ENCODE measurements around the gene PLXNB3.
"Not testable (repeated sequence)": the region's sequence is repeated elsewhere in the genome, so short reads cannot be mapped to it uniquely, and the experiment has no call there.

The PLXNB3 gene

DNA sequence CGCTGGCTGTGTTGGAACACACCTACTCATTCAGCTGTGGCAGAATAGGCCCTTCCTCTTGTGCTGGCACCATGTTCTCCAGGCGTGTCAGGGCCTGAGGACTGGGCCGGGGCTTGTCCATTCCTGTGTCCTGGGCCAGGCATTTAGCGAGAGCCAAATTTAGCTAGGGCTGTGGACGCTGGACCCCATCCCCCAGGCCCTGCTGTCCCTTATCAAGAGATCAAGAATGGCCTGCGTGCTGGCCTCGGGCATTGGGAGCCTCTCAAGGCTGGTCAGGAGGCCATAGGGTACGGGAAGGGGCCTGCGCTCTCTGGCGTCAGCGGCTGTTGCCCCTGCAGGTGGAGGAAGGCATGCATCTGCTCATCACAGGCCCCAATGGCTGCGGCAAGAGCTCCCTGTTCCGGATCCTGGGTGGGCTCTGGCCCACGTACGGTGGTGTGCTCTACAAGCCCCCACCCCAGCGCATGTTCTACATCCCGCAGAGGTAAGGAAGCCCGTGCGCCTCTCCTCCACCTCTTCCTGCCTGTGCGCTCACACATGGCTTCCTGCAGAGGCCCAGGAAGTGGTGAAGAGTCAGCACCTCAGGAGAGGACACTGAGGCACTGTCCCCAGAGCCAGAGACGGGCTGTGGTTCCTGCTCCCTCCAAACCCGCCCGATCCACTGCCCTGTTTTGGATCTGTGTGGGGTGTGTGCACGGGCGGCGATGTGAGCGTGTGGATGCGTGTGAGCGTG is 24.1 kb upstream of the PLXNB3 start:
- DNase-seq (ENCODE audit: extremely low read depth, low read depth) = no peak
- TF ChIP-seq, protein P1, sequence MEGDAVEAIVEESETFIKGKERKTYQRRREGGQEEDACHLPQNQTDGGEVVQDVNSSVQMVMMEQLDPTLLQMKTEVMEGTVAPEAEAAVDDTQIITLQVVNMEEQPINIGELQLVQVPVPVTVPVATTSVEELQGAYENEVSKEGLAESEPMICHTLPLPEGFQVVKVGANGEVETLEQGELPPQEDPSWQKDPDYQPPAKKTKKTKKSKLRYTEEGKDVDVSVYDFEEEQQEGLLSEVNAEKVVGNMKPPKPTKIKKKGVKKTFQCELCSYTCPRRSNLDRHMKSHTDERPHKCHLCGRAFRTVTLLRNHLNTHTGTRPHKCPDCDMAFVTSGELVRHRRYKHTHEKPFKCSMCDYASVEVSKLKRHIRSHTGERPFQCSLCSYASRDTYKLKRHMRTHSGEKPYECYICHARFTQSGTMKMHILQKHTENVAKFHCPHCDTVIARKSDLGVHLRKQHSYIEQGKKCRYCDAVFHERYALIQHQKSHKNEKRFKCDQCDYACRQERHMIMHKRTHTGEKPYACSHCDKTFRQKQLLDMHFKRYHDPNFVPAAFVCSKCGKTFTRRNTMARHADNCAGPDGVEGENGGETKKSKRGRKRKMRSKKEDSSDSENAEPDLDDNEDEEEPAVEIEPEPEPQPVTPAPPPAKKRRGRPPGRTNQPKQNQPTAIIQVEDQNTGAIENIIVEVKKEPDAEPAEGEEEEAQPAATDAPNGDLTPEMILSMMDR (IDR thresholded peaks at IDR 0.05; ENCODE audit: low read depth, low read length, missing control alignments) = no peak
- no peak overlapping the region for H3K4me3 ChIP-seq (replicated peaks; ENCODE audit: low read depth, low read length)

DNA sequence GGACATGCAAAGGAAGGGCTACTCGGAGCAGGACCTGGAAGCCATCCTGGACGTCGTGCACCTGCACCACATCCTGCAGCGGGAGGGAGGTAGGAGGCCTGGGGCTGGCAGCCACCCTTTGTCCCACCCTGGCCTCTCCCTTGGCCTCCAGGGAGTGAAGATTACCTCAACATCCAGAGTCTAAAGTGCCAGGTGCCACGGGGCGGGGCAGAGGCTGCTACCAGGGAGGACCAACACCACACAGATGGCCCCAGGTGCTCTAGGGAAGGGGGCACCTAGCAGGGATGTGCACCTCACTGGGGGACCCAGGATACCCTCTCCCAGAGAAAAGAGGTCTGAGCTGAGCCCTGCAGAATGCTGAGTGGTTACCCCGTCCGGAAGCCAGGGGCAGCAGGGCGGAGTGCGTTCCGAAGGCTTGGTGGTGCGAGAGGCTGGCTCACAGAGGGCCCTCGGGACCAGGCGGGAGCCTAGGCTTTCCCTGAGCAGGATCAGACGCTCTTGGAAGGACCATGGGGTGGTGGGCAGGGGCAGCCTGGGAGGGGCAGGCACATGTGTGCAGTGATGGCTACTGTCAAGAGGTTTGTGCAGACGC is 23.3 kb upstream of the PLXNB3 start:
- TF ChIP-seq, protein P1 (IDR thresholded peaks at IDR 0.05; ENCODE audit: low read depth, low read length, missing control alignments) = no peak
- H3K4me3 ChIP-seq (replicated peaks; ENCODE audit: low read depth, low read length) = no peak overlapping the region
- DNase-seq (ENCODE audit: extremely low read depth, low read depth) = no peak

DNA sequence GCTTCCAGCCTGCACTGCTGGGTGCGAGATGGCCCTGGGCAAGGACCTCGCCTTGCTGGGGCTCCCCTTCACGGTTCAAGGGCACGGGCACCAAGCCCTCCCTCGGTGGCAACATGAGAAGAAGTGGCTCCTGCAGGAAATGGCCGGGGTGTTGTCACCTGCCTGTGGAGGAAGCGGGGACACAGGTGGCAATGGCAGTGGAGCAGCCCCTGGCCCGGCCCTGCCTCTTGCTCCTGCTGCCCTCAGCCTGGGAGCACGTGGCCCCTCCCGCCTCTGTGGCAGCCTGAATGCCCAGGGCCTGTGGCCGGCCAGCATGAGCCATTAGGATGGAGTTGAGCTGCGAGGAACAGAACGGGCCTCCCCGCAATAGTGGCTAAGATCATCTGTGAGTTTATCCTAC is 22.6 kb upstream of the PLXNB3 start:
- DNase-seq (ENCODE audit: extremely low read depth, low read depth) = no peak
- TF ChIP-seq, protein P1 (IDR thresholded peaks at IDR 0.05; ENCODE audit: low read depth, low read length, missing control alignments) = no peak
- H3K4me3 ChIP-seq (replicated peaks; ENCODE audit: low read depth, low read length) = no peak overlapping the region

DNA sequence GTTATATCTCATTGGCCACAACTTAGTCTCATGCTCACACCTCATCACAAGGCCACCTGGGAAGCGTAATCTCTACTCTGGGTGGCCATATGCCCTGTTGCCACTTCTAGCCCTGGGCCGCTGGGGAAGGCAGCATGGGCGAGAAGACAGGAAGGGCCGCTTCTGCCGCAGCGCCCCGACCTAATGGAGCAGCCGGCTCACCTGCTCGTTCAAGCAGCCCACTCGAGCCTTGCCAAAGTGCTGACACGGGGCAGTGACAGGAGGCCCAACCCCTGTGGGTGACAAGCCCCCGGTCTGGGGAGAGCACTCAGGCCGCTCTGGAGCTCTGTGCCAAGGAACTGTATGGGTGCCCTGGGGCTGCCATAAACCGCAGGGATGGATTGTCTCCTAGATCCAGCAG is 21.9 kb upstream of the PLXNB3 start:
- DNase-seq (ENCODE audit: extremely low read depth, low read depth); H3K4me3 ChIP-seq (replicated peaks; ENCODE audit: low read depth, low read length): not testable (repeated sequence)

DNA sequence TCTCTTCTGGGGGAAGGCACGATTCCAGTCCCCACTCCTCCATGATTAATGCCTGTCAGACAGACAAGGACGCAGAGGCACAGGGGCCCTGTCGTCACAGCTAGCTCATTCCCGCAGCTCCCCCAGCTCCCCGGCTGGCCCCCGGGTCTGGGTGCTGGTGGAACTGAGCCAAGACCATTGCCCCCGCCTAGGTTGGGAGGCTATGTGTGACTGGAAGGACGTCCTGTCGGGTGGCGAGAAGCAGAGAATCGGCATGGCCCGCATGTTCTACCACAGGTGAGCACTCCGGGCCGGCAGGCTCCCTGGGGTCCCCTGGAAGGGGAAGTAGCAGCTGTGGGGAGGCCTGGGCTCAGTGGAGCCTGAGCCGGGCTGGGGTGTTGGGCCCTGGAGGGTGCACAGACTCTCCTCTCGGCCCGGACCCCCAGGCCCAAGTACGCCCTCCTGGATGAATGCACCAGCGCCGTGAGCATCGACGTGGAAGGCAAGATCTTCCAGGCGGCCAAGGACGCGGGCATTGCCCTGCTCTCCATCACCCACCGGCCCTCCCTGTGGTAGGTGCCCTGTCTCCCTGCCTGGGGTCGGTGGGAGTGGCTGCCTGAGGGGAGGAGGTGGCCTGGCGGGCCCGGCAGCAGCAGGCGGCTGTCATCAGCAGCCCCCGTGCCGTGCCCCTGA is 21.1 kb upstream of the PLXNB3 start:
- H3K4me3 ChIP-seq (replicated peaks; ENCODE audit: low read depth, low read length) = not testable (repeated sequence)

DNA sequence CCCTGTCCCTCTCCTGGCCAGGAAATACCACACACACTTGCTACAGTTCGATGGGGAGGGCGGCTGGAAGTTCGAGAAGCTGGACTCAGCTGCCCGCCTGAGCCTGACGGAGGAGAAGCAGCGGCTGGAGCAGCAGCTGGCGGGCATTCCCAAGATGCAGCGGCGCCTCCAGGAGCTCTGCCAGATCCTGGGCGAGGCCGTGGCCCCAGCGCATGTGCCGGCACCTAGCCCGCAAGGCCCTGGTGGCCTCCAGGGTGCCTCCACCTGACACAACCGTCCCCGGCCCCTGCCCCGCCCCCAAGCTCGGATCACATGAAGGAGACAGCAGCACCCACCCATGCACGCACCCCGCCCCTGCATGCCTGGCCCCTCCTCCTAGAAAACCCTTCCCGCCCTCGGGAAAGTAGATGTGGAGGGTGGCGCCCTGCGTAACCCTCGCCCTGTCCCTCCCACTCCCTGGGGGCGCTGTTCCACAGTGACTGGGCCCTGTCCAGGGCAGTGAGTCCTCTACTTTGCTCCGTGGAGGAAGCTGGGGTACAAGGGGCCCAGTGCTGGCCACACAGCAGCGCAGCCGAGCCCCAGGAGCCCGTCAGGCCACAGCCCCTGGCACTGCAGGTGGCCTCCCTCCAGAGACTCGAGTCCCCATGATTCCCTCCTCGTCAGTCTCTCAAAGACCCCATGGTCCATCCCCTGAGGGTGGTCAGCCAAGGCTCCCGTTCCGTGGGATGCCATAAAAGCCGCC is 20.4 kb upstream of the PLXNB3 start:
- not testable (repeated sequence) for H3K4me3 ChIP-seq (replicated peaks; ENCODE audit: low read depth, low read length); DNase-seq (ENCODE audit: extremely low read depth, low read depth)

More for the DNA sequence above, 21.1 kb upstream of the PLXNB3 start:
- DNase-seq (ENCODE audit: extremely low read depth, low read depth) = not testable (repeated sequence)

DNA sequence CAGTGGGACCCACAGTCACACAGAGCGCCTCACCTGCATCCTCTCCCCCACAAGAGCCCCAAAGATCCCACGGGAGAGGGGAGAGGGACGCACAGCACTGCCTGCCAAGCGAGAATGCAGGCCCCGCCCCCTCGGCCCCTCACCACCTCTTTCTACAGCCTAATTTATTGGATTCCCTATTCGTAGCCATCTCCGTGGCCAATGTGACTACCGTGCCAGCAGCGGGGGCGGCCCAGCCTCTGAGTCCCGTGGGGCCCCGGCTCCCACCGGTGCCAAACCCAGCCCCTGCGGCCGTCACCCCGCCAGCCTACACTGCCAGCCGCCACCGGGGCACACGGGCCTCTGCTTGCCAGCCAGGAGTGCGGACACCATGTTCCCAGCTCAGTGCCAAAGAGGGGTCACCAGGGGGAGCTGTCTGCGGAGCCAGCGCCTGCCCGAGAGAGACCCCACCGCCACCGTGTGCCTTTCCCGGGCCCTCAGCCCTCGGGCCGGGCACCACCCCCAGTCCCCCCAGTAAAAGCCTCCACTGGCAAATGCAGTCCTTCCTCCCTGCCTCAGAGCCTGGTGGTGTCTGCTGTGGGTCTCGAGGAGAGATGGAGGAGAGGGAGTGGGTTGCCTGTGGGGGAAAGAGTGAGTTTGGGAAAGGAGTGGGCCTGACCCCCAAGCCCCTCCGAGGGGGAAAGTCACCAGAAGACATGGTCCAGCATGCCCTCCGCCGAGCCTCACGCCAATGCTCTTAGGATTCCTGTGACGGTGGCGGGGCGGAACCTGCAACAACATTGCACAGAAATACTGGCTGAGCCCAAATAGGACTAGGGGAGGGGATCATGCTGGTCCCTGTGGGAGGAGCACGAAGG is 19.6 kb upstream of the PLXNB3 start:
- TF ChIP-seq, protein P1 (IDR thresholded peaks at IDR 0.05; ENCODE audit: low read depth, low read length, missing control alignments) = peak; percentile 24
- no peak for DNase-seq (ENCODE audit: extremely low read depth, low read depth)
- no peak overlapping the region for H3K4me3 ChIP-seq (replicated peaks; ENCODE audit: low read depth, low read length)

DNA sequence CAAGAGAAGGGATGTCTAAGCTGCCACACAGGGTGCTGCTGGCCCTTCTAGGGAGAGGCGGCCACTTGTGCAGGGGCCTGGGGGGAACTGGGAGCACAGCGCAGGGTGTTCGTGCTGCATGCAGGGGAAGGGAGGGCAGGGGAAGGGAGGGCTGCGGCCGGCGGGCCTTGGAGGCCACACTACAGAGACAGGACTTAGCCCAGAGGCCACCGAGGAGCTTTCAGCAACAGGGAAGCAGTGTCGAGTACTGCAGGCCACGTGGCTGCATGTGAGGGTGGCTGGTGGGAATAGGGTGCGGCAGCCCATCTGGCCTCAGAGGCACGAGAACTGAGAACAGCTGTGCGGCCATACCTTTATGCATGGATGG is 19.0 kb upstream of the PLXNB3 start:
- DNase-seq (ENCODE audit: extremely low read depth, low read depth); H3K4me3 ChIP-seq (replicated peaks; ENCODE audit: low read depth, low read length): not testable (repeated sequence)

Measured in HFF-Myc (cell line).